Eye (tissue), 1 donor: ENCODE results near the gene GLT8D2.

Experiments used
- DNase-seq: peaks from one replicate; pipeline ENCODE4 v3.0.0-alpha.2; 2015

Gene GLT8D2

DNA sequence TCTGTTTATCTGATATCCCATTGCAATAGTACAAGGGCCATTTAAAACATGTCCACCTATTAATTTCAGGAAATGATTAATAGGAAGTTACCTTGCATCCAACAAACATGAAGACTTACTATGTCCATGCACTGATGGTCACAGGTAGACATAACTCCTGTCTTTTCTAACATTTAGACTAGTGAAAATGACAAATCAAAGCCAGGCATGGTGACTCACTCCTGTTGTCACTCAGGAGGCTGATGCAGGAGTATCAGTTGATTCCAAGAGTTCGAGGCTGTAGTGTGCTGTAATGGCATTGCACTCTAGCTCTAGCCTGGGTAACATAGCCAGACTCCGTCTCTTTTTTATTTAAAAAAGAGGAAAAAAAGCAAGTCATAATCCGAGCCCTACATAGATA, 105.0 kb downstream of the GLT8D2 start:
- DNase-seq: no peak
